ENCODE results near the gene MON1B. TPM values are rescaled to one million over a fixed set of nuclear protein-coding genes. Genes with fewer than 3 reads are reported as not detected.
"Not testable (repeated sequence)": the region's sequence is repeated elsewhere in the genome, so short reads cannot be mapped to it uniquely, and the experiment has no call there.

The MON1B gene
- polyA plus RNA-seq (ENCODE audit: insufficient read length in 4 of 4) = 10 to 100 TPM; 24.3 to 29.0 (median 26.3) TPM

GRCh38 chr16:77190478-77191258 is at the start of gene MON1B:
Gene MON1B, plus strand, starts transcription at chr16:77191190. Its CDS starts 296 bp downstream, at chr16:77191486.
- peak; percentile 95 to 97 (median 96) for DNase-seq (ENCODE audit: low read depth in 4 of 4, low spot score in 3 of 4)

- DNase-seq (ENCODE audit: low read depth in 4 of 4, low spot score in 3 of 4) = no peak
These were observed 47.6 kb upstream of the MON1B start for GRCh38 chr16:77143364-77143763.

- no peak for DNase-seq (ENCODE audit: low read depth in 4 of 4, low spot score in 3 of 4)
These were observed 42.9 kb upstream of the MON1B start for GRCh38 chr16:77148121-77148520.

- no peak for DNase-seq (ENCODE audit: low read depth in 4 of 4, low spot score in 3 of 4)
These were observed 33.5 kb upstream of the MON1B start for GRCh38 chr16:77157346-77158058.

- DNase-seq (ENCODE audit: low read depth in 4 of 4, low spot score in 3 of 4) = no peak
These were observed 32.7 kb upstream of the MON1B start for GRCh38 chr16:77158293-77158692.

GRCh38 chr16:77165006-77165405 is 26.0 kb upstream of the MON1B start:
- no peak for DNase-seq (ENCODE audit: low read depth in 4 of 4, low spot score in 3 of 4)

GRCh38 chr16:77165536-77166236 is 25.3 kb upstream of the MON1B start:
- DNase-seq (ENCODE audit: low read depth in 4 of 4, low spot score in 3 of 4) = not testable (repeated sequence)

- no peak for DNase-seq (ENCODE audit: low read depth in 4 of 4, low spot score in 3 of 4)
These were observed 24.3 kb upstream of the MON1B start for GRCh38 chr16:77166726-77167125.

- DNase-seq (ENCODE audit: low read depth in 4 of 4, low spot score in 3 of 4) = no peak
These were observed 22.1 kb upstream of the MON1B start for GRCh38 chr16:77168901-77169300.

- peak in 1 of 4 donors; percentile 24 for DNase-seq (ENCODE audit: low read depth in 4 of 4, low spot score in 3 of 4)
These were observed 21.2 kb upstream of the MON1B start for GRCh38 chr16:77169650-77170236.

GRCh38 chr16:77170805-77171204 is 20.2 kb upstream of the MON1B start:
- DNase-seq (ENCODE audit: low read depth in 4 of 4, low spot score in 3 of 4) = no peak

GRCh38 chr16:77171745-77172635 is 19.0 kb upstream of the MON1B start:
- DNase-seq (ENCODE audit: low read depth in 4 of 4, low spot score in 3 of 4) = peak in 2 of 4 donors; percentile 51 to 62

- DNase-seq (ENCODE audit: low read depth in 4 of 4, low spot score in 3 of 4) = no peak
These were observed 18.0 kb upstream of the MON1B start for GRCh38 chr16:77172951-77173350.

- DNase-seq (ENCODE audit: low read depth in 4 of 4, low spot score in 3 of 4) = no peak
These were observed 7.9 kb upstream of the MON1B start for GRCh38 chr16:77183137-77183536.

GRCh38 chr16:77186298-77186697 is 4.7 kb upstream of the MON1B start:
- DNase-seq (ENCODE audit: low read depth in 4 of 4, low spot score in 3 of 4) = not testable (repeated sequence)

- DNase-seq (ENCODE audit: low read depth in 4 of 4, low spot score in 3 of 4) = no peak
These were observed 856 bp upstream of the MON1B start for GRCh38 chr16:77190190-77190477.

GRCh38 chr16:77191259-77191969 is 424 bp downstream of the MON1B start:
- DNase-seq (ENCODE audit: low read depth in 4 of 4, low spot score in 3 of 4) = peak in 1 of 4 donors; percentile 4

GRCh38 chr16:77193377-77193776 is 2.4 kb downstream of the MON1B start:
- DNase-seq (ENCODE audit: low read depth in 4 of 4, low spot score in 3 of 4) = no peak
